Lung (tissue), 12 donors: ENCODE results near the gene VEPH1. TPM values are rescaled to one million over a fixed set of nuclear protein-coding genes. Genes with fewer than 3 reads are reported as not detected.

ENCODE experiments used
- ATAC-seq: fragments of 200-7000 bp; cut with Tn5 transposase; one replicate; pipeline ENCODE4 v1.9.1; 2020; ENCODE audit warnings: moderate number of reproducible peaks; ENCODE audit not compliant: insufficient read depth, low FRiP score
- DNase-seq, 3 donors: peaks; one replicate each; pipeline ENCODE4 v3.0.0-alpha.2; 2013 to 2017
- H3K27ac ChIP-seq, 2 donors: one replicate each; pipeline ENCODE4 v1.5.1; 2013; ENCODE audit warnings: mild to moderate bottlenecking in 2 of 2, moderate library complexity in 2 of 2, control low read depth in 1 of 2, inconsistent platforms in 1 of 2, low read depth in 1 of 2, low read length in 1 of 2
- H3K27me3 ChIP-seq, 3 donors: one replicate each; pipeline ENCODE4 v1.5.1; 2013; ENCODE audit warnings: low read length in 2 of 3; ENCODE audit not compliant: control insufficient read depth in 3 of 3, insufficient read depth in 3 of 3
- H3K36me3 ChIP-seq, 4 donors: one replicate each; pipeline ENCODE4 v1.5.1; 2013; ENCODE audit warnings: low read length in 4 of 4, mild to moderate bottlenecking in 1 of 4, moderate library complexity in 1 of 4; ENCODE audit not compliant: control insufficient read depth in 4 of 4, insufficient read depth in 4 of 4
- H3K4me1 ChIP-seq, 5 donors: one replicate each; pipeline ENCODE4 v1.5.1; 2013; ENCODE audit warnings: low read length in 5 of 5, mild to moderate bottlenecking in 2 of 5, moderate library complexity in 1 of 5; ENCODE audit not compliant: control insufficient read depth in 5 of 5, insufficient read depth in 5 of 5
- H3K4me3 ChIP-seq: one replicate; pipeline ENCODE4 v1.5.1; 2013; ENCODE audit warnings: mild to moderate bottlenecking, control low read depth, moderate library complexity
- H3K9ac ChIP-seq, 2 donors: one replicate each; pipeline ENCODE4 v1.5.1; 2013; ENCODE audit warnings: low read length in 2 of 2, control low read depth in 1 of 2; ENCODE audit not compliant: insufficient read depth in 1 of 2
- H3K9me3 ChIP-seq, 4 donors: one replicate each; pipeline ENCODE4 v1.5.1; 2013; ENCODE audit warnings: low read length in 3 of 4, mild to moderate bottlenecking in 1 of 4, moderate library complexity in 1 of 4; ENCODE audit not compliant: control insufficient read depth in 4 of 4, insufficient read depth in 3 of 4
- CTCF ChIP-seq: IDR thresholded peaks from 2 replicates; pipeline ENCODE4 v1.5.1; 2012; ENCODE audit warnings: mild to moderate bottlenecking; ENCODE audit errors: control extremely low read depth, extremely low read depth
- WGBS, 2 donors: extraction: QIAGEN DNeasy Blood & Tissue Kit; methylation state at CpG; one replicate each; pipeline ENCODE4 v1.1.7; 2013; 5-methylcytosine and 5-hydroxymethylcytosine counted together
- polyA plus RNA-seq, 2 donors: library from polyadenylated mRNA; stranded (reverse); fragments of 200-250 nt; gene quantifications; one replicate each; pipeline ENCODE4 v1.2.1, GENCODE V29; 2013
- total RNA-seq, 2 donors: library from RNA; depleted of rRNA in 1 of 2; stranded (reverse); fragments of >200 nt in 1 of 2; gene quantifications; one replicate each; pipeline ENCODE4 v1.2.1, GENCODE V29; 2014 to 2021
- donor health status: control.
- donor health status: control.
- donor health status: Bipolar disorder and iron deficiency.
- donor health status: healthy.
- donor health status: DM: yes; HTN: yes; CAD: no.

VEPH1 gene
- total and polyA plus RNA-seq, 4 donors = 14.6 to 237 (median 65.5) TPM

DNA sequence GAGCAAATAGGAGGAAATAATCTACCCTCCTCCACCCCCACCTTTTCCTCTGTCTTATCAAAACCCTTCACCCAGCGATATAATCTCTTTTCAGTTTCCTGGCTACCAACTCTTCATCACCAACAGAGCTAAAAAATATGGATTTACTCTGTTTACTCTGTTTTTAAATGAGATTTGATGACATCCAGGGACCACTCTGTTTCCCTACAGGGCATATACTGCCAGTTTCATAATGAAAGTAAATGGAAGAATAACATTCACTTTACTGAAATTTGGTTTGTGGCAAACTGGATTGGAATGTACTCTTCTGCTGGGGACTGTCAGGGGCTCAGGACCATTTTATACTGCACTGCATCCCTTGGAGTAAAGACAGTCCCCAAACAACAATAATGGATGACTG, 146.7 kb downstream of the VEPH1 start:
- peaks cover 0 to 8% (median 0%) of the 10 kb centered on the region in 5 donors for H3K4me1 ChIP-seq
- no peak overlapping the region for H3K27ac ChIP-seq
- H3K4me3 ChIP-seq = no peak overlapping the region
- H3K9me3 ChIP-seq = no peaks in the 10 kb centered on the region
- no peak for DNase-seq
- WGBS, 2 donors = 43 to 58% methylated on average over 1 of the region's 1 CpG
- no peak for ATAC-seq
- no peak overlapping the region for H3K9ac ChIP-seq
- no peaks in the 10 kb centered on the region for H3K36me3 ChIP-seq
- H3K27me3 ChIP-seq = no peaks in the 10 kb centered on the region
- no peak for TF ChIP-seq CTCF

DNA sequence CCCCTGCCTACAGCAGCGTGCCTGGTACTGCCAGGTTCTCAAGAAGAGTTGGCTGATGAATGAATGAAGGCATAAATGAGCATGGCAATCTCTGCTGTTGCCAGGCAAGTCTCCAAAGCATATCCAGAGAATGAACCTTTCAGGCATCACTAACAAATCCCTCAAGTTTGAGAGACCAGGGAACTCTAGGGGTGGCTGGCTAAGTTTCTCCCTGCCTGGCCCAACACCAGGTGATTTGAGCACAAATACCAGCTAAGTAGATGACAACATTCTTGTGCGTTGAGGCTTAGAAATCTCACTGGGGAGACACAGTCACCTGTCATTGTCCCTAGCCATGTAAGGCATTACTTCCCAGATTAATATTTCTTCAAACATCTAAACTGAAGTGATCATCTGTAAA, 147.9 kb downstream of the VEPH1 start:
- H3K27me3 ChIP-seq = no peaks in the 10 kb centered on the region
- no peak for TF ChIP-seq CTCF
- peaks cover 0 to 8% (median 0%) of the 10 kb centered on the region in 5 donors for H3K4me1 ChIP-seq
- no peaks in the 10 kb centered on the region for H3K9me3 ChIP-seq
- WGBS, 2 donors = 82 to 90% methylated on average over 2 of the region's 2 CpGs
- no peak overlapping the region for H3K27ac ChIP-seq
- no peaks in the 10 kb centered on the region for H3K36me3 ChIP-seq
- no peak for DNase-seq
- no peak overlapping the region for H3K4me3 ChIP-seq
- ATAC-seq = no peak
- H3K9ac ChIP-seq = no peak overlapping the region

DNA sequence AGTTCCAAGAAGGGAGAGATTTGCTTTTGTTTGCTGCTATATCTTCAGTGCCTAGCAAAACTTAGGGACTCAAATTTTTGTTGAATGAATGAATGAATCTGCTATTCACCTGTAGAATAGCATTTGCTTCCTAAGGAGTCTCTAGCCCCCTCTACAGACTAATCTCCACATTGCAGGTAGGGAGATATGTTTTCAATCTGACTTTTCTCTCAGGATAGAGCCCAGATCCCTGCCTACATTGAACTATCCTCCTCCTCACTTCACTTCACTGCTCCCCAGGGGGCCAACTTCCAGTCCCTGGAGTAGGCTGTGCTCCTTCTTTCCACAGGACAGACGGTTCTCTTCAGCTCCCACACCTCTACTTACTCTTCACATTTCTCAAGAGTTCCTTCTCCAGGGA, 148.5 kb downstream of the VEPH1 start:
- Histone ChIP-seq H3K27me3 (no peaks in the 10 kb centered on the region), H3K36me3 (no peaks in the 10 kb centered on the region), H3K4me1 (peaks cover 0 to 6% (median 0%) of the 10 kb centered on the region in 5 donors), H3K27ac (no peak overlapping the region), H3K9me3 (peaks cover 0 to 2% (median 0%) of the 10 kb centered on the region in 4 donors), H3K9ac (no peak overlapping the region), H3K4me3 (no peak overlapping the region)
- no peak for TF ChIP-seq CTCF
- DNase-seq (no peak), ATAC-seq (no peak)
- WGBS, 2 donors = 59 to 79% methylated on average over 1 of the region's 1 CpG

DNA sequence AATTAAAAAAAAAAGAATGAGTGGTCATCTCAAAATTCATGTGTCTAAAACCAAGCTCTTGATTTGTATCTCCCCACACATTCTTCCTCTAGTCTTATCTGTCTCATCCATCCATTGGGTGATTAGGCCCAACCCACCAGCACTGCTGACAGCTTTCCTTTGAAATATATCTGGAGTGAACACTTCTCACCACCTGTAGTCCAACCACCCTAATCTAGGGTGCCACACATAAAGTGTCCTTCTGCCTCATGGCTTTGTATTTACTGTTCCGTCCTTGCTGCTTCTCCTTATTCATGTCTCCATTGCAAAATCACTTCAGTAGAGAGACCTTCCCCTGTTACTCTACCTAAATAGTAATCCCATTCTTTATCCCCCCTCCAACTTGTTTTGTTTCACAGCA, 149.0 kb downstream of the VEPH1 start:
- Histone ChIP-seq H3K4me1 (peaks cover 0 to 2% (median 0%) of the 10 kb centered on the region in 5 donors), H3K9ac (no peak overlapping the region), H3K4me3 (no peak overlapping the region), H3K27ac (no peak overlapping the region), H3K9me3 (peaks cover 0 to 2% (median 0%) of the 10 kb centered on the region in 4 donors), H3K27me3 (no peaks in the 10 kb centered on the region), H3K36me3 (no peaks in the 10 kb centered on the region)
- ATAC-seq (no peak), DNase-seq (no peak)
- 54 to 84% methylated on average over 1 of the region's 1 CpG for WGBS, 2 donors
- TF ChIP-seq CTCF = no peak
